IPS-20b (cell line): Measurements from ENCODE around the gene P3H1.

Experiments
- H3K27ac ChIP-seq: one replicate; pipeline ENCODE4 v1.5.1; 2013; ENCODE audit warnings: low read length
- H3K27me3 ChIP-seq: 2 replicates; pipeline ENCODE4 v1.6.1; 2013; ENCODE audit warnings: mild to moderate bottlenecking, low read length, inconsistent platforms; ENCODE audit not compliant: insufficient read depth
- H3K36me3 ChIP-seq: 2 replicates; pipeline ENCODE4 v1.6.1; 2013; ENCODE audit warnings: low read depth, mild to moderate bottlenecking, inconsistent platforms, low read length, moderate library complexity; ENCODE audit not compliant: insufficient read depth
- H3K4me1 ChIP-seq: 2 replicates; pipeline ENCODE4 v1.6.1; 2013; ENCODE audit warnings: mild to moderate bottlenecking, control low read depth, inconsistent platforms, low read length, moderate library complexity; ENCODE audit not compliant: insufficient read depth
- H3K4me3 ChIP-seq: 2 replicates; pipeline ENCODE4 v1.5.1; 2013; ENCODE audit warnings: mild to moderate bottlenecking, low read length, inconsistent platforms
- H3K9ac ChIP-seq: 2 replicates; pipeline ENCODE4 v1.6.1; 2013; ENCODE audit warnings: low read depth, mild to moderate bottlenecking, inconsistent platforms, low read length, moderate library complexity
- H3K9me3 ChIP-seq: 2 replicates; pipeline ENCODE4 v1.6.1; 2013; ENCODE audit warnings: mild to moderate bottlenecking, low read depth, low read length, inconsistent platforms; ENCODE audit not compliant: insufficient read depth

The P3H1 gene

GRCh38 chr1:42741706-42742105 lies 25.1 kb downstream of the P3H1 start:
- no peaks in the 10 kb centered on the region for H3K9me3 ChIP-seq
- H3K9ac ChIP-seq = no peak overlapping the region
- peaks cover 16% of the 10 kb centered on the region for H3K36me3 ChIP-seq
- no peak overlapping the region for H3K4me3 ChIP-seq
- H3K27me3 ChIP-seq = no peaks in the 10 kb centered on the region
- no peak overlapping the region for H3K27ac ChIP-seq
- H3K4me1 ChIP-seq = peaks cover 17% of the 10 kb centered on the region; the same call in 1 of the 2 replicates

GRCh38 chr1:42740851-42741580 lies 25.8 kb downstream of the P3H1 start:
- Histone ChIP-seq H3K4me3 (peak overlapping the region; percentile 65; the same call in 1 of the 2 replicates), H3K27ac (no peak overlapping the region)

DNA sequence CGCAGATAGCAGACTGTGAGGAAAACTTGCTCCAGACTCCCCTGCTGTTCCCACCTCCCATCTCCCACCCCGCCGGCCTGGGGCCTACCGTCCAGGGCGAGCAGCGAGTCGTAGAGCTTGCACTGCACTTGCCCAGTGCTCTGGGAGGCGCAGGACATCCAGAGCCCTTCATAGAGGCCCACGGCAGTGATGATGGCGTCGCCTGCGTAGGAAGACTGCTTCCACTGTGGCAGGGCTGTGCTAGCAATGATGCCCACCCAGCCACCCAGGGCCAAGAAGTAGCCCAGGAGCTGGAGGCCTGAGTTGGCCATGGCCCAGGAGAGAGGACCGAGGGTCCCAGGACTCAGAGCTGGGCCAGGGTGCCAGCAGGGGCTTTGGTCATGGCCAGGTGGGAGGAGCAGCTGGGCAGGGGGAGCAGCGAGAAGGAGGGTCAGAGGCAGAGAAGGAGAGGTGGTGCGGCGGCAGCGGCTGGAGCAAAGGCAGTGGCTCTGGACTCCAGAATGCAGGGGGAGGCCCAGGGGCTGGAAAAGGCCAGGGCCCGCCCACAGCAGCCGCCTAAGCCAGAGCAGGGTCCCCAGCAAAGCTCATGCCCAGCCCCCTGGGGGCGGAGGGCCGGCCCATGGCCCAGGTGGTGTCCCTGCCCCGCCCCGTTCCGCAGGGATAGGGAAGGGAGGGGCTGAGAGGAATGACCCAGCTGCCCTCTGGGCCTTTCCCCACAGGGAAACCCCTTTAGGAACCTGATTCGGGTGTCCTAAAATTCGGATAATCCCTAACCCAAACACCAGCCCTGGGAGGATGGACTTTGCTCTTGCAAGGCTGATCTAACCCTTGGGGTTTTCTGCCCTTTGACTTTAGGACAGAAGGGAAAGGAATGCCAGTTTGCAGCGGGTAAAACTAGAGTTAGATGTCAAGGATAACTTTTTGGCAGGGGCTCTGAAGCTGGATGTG lies 26.8 kb downstream of the P3H1 start, which contains the start of gene CLDN19:
TSS of gene CLDN19 (minus strand) at position 484 of the 948 bp plus-strand sequence. CDS start at position 311, 173 bp downstream.
- no peaks in the 10 kb centered on the region for H3K9me3 ChIP-seq
- H3K27ac ChIP-seq = no peak within 1 kb of the TSS
- H3K4me1 ChIP-seq = peaks cover 17% of the 10 kb centered on the region; the same call in 1 of the 2 replicates
- H3K36me3 ChIP-seq = no peaks in the 10 kb centered on the region
- H3K4me3 ChIP-seq = peak within 1 kb of the TSS; percentile 65
- peak within 1 kb of the TSS; percentile 57; the same call in 1 of the 2 replicates for H3K9ac ChIP-seq
- H3K27me3 ChIP-seq = no peaks in the 10 kb centered on the region

More at GRCh38 chr1:42740851-42741580, 25.8 kb downstream of the P3H1 start:
- no peaks in the 10 kb centered on the region for H3K9me3 ChIP-seq
- H3K27me3 ChIP-seq = no peaks in the 10 kb centered on the region
- peaks cover 9% of the 10 kb centered on the region for H3K36me3 ChIP-seq
- H3K9ac ChIP-seq = peak overlapping the region; percentile 49; the same call in 1 of the 2 replicates
- peaks cover 17% of the 10 kb centered on the region; the same call in 1 of the 2 replicates for H3K4me1 ChIP-seq

DNA sequence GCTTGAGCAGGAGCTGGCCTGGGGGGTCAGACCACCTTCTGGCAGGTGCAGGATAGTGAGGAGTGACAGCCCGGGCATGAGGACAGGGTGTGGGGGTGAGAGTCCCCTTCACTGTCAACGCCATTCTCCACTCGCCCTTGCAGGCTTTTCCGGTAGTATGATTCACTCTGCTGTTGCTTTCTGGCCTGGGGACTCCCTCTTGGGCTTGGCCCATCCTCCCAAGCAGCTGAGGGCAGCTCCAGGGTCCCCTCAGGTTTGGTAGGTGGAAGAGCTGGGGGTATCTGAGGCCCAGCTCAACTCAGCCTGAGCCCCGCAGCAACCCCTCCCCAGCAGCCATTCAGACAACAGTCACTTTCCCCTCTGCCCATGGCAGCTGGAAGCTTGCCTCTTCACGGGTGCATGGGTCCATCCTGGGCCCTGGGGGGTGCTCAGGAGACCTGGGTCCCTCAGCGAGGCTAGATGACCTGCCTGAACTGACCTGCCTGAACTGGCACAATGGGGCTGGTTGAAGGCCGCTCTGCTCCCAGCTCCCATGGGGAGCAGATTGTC lies 28.1 kb downstream of the P3H1 start:
- Histone ChIP-seq H3K9ac (no peak overlapping the region), H3K27me3 (no peaks in the 10 kb centered on the region), H3K4me1 (peaks cover 17% of the 10 kb centered on the region; the same call in 1 of the 2 replicates), H3K36me3 (no peaks in the 10 kb centered on the region), H3K27ac (no peak overlapping the region), H3K4me3 (no peak overlapping the region), H3K9me3 (no peaks in the 10 kb centered on the region)

DNA sequence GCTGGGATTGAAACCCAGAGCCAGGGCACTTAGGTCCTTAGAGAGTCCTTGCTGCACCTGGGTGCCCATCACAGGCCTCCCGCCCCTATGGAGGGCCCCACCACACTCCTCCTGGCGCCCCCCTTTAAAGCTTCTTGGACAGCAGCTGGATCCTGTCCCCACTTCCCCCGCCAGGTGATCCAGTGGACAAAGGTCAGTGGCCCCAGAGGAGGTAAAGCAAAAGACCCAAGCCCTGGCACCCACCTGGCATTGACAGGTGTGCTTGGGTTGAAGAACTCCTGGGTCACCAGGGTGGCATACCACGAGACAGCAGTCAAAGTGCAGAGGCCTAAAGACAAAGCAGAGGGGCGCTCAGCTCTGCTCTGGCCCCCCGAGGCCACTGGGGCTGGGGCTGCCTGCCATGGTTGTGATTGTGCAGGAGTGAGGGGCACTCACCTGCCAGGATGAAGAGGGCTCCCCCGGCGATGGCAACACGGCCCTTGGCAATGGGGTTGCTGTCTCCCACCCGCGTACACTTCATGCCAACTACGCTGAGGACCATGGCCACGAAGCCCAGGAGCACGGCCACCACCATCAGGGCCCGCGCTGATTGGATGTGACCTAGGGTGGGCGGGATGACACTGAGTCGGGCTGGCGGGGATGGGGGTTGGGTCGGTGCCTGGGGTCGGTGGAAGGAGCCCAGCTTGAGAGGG lies 28.7 kb downstream of the P3H1 start:
- Histone ChIP-seq H3K36me3 (no peaks in the 10 kb centered on the region), H3K9ac (no peak overlapping the region), H3K4me3 (no peak overlapping the region), H3K27me3 (no peaks in the 10 kb centered on the region), H3K4me1 (peaks cover 17% of the 10 kb centered on the region; the same call in 1 of the 2 replicates), H3K27ac (no peak overlapping the region), H3K9me3 (no peaks in the 10 kb centered on the region)

- Histone ChIP-seq H3K9ac (no peak overlapping the region), H3K36me3 (no peaks in the 10 kb centered on the region), H3K4me3 (no peak overlapping the region), H3K27ac (no peak overlapping the region), H3K27me3 (no peaks in the 10 kb centered on the region), H3K4me1 (peaks cover 17% of the 10 kb centered on the region; the same call in 1 of the 2 replicates), H3K9me3 (no peaks in the 10 kb centered on the region)
Measured at GRCh38 chr1:42737257-42737656, 29.6 kb downstream of the P3H1 start.

GRCh38 chr1:42736571-42737200 lies 30.1 kb downstream of the P3H1 start:
- Histone ChIP-seq H3K36me3 (no peaks in the 10 kb centered on the region), H3K4me1 (peaks cover 17% of the 10 kb centered on the region; the same call in 1 of the 2 replicates), H3K9me3 (no peaks in the 10 kb centered on the region), H3K27me3 (no peaks in the 10 kb centered on the region), H3K27ac (no peak overlapping the region), H3K4me3 (no peak overlapping the region), H3K9ac (no peak overlapping the region)

DNA sequence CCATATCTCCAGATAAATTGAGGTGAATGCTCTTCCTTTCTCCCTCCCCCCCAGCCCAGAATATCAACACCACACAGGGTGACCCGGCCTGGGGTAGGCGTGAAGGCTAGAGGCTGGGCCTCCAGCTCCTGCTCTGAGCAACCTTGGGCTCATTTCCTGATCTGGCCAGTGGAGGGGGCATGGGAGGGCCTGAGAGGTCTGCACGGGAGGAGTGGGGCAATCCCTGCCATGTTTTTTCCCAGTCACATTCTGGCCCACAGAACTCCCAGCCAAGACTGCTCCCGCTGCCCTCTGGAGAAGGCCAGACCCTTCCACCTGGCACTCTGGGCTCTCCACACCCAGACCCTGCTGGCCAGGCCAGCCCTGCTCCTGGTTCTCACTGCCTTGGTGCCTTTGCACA lies 30.7 kb downstream of the P3H1 start:
- H3K36me3 ChIP-seq = no peaks in the 10 kb centered on the region
- H3K9me3 ChIP-seq = no peaks in the 10 kb centered on the region
- no peak overlapping the region for H3K9ac ChIP-seq
- H3K27me3 ChIP-seq = no peaks in the 10 kb centered on the region
- peaks cover 14% of the 10 kb centered on the region; the same call in 1 of the 2 replicates for H3K4me1 ChIP-seq
- no peak overlapping the region for H3K27ac ChIP-seq
- no peak overlapping the region for H3K4me3 ChIP-seq

DNA sequence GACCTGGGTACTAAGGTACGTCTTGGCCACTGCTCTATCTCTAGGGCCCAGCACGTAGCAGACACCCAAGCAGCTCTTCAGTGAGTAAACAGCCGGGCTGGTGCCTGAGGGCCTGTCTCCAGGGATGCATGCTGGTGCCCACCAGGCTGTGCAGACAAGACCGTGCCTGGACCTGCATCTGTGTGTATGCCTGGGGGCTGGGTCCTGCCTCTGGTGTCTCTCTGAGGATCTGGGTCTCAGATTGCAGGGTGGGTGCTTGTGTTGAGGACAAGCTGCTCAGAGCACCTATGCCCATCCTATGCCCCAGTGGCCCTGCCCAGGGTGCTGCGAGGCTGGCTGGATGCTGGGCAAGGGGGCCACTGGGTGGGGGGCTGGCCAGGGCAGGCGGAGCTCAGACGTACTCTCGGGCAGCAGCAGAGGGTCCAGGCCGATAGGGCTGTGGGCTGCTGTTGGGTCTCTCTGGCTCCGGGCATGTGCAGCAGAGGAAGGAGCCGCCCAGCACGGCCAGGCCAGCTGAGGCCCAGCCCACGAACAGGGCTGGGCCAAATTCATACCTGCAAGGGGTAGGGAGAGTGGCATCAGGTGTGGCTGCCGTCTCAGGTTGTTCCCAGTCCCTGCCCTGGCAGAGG lies 31.2 kb downstream of the P3H1 start:
- H3K4me1 ChIP-seq = peaks cover 10% of the 10 kb centered on the region; the same call in 1 of the 2 replicates
- H3K36me3 ChIP-seq = no peaks in the 10 kb centered on the region
- no peak overlapping the region for H3K4me3 ChIP-seq
- no peaks in the 10 kb centered on the region for H3K9me3 ChIP-seq
- H3K9ac ChIP-seq = no peak overlapping the region
- no peaks in the 10 kb centered on the region for H3K27me3 ChIP-seq
- H3K27ac ChIP-seq = no peak overlapping the region

GRCh38 chr1:42735056-42735455 lies 31.8 kb downstream of the P3H1 start:
- Histone ChIP-seq H3K4me3 (no peak overlapping the region), H3K9ac (no peak overlapping the region), H3K27ac (no peak overlapping the region), H3K4me1 (peaks cover 7% of the 10 kb centered on the region; the same call in 1 of the 2 replicates), H3K36me3 (no peaks in the 10 kb centered on the region), H3K27me3 (no peaks in the 10 kb centered on the region), H3K9me3 (no peaks in the 10 kb centered on the region)
